ENCODE results near the gene MPND.

Gene MPND

GRCh38 chr19:4391306-4391693, 47.9 kb downstream of the MPND start:
- Histone ChIP-seq H3K9me3 (ENCODE audit: low read length) (no peaks in the 10 kb centered on the region), H2AFZ (ENCODE audit: low read depth, low read length) (no peak overlapping the region), H3K4me3 (ENCODE audit: low read length) (peak overlapping the region; percentile 38), H3K4me1 (ENCODE audit: insufficient read depth, low read length) (peaks cover 63% of the 10 kb centered on the region), H3K36me3 (ENCODE audit: insufficient read depth, low read length) (no peaks in the 10 kb centered on the region), H3K27me3 (ENCODE audit: insufficient read depth, low read length) (no peaks in the 10 kb centered on the region)

- Histone ChIP-seq H3K4me1 (ENCODE audit: insufficient read depth, low read length) (peaks cover 63% of the 10 kb centered on the region), H2AFZ (ENCODE audit: low read depth, low read length) (no peak overlapping the region)
These were observed 48.5 kb downstream of the MPND start for GRCh38 chr19:4391701-4392483.

GRCh38 chr19:4393947-4394590, 50.7 kb downstream of the MPND start:
- no peak overlapping the region for H2AFZ ChIP-seq (ENCODE audit: low read depth, low read length)
- H3K9me3 ChIP-seq (ENCODE audit: low read length): no peaks in the 10 kb centered on the region
- H3K4me3 ChIP-seq (ENCODE audit: low read length): peak overlapping the region; percentile 19
- H3K36me3 ChIP-seq (ENCODE audit: insufficient read depth, low read length): peaks cover 12% of the 10 kb centered on the region
- H3K4me1 ChIP-seq (ENCODE audit: insufficient read depth, low read length): peaks cover 55% of the 10 kb centered on the region
- H3K27me3 ChIP-seq (ENCODE audit: insufficient read depth, low read length): no peaks in the 10 kb centered on the region

More at GRCh38 chr19:4391701-4392483, 48.5 kb downstream of the MPND start:
- Histone ChIP-seq H3K36me3 (ENCODE audit: insufficient read depth, low read length) (peaks cover 3% of the 10 kb centered on the region), H3K4me3 (ENCODE audit: low read length) (no peak overlapping the region), H3K9me3 (ENCODE audit: low read length) (no peaks in the 10 kb centered on the region), H3K27me3 (ENCODE audit: insufficient read depth, low read length) (no peaks in the 10 kb centered on the region)

GRCh38 chr19:4396949-4397783, 53.8 kb downstream of the MPND start:
- no peak overlapping the region for H2AFZ ChIP-seq (ENCODE audit: low read depth, low read length)
- H3K36me3 ChIP-seq (ENCODE audit: insufficient read depth, low read length): peaks cover 12% of the 10 kb centered on the region
- peaks cover 33% of the 10 kb centered on the region for H3K4me1 ChIP-seq (ENCODE audit: insufficient read depth, low read length)
- no peaks in the 10 kb centered on the region for H3K27me3 ChIP-seq (ENCODE audit: insufficient read depth, low read length)
- no peaks in the 10 kb centered on the region for H3K9me3 ChIP-seq (ENCODE audit: low read length)
- H3K4me3 ChIP-seq (ENCODE audit: low read length): no peak overlapping the region

- Histone ChIP-seq H3K4me1 (ENCODE audit: insufficient read depth, low read length) (peaks cover 22% of the 10 kb centered on the region), H3K4me3 (ENCODE audit: low read length) (peak overlapping the region; percentile 79), H3K36me3 (ENCODE audit: insufficient read depth, low read length) (peaks cover 13% of the 10 kb centered on the region), H3K9me3 (ENCODE audit: low read length) (no peaks in the 10 kb centered on the region), H2AFZ (ENCODE audit: low read depth, low read length) (no peak overlapping the region), H3K27me3 (ENCODE audit: insufficient read depth, low read length) (no peaks in the 10 kb centered on the region)
These were observed 56.4 kb downstream of the MPND start for GRCh38 chr19:4399812-4400134.

GRCh38 chr19:4400135-4400936, 57.0 kb downstream of the MPND start, which contains the start of gene SH3GL1:
SH3GL1 (minus strand) TSS chr19:4400547; CDS start chr19:4400368, 179 bp downstream.
- H3K4me3 ChIP-seq (ENCODE audit: low read length): peak within 1 kb of the TSS; percentile 79
- H3K4me1 ChIP-seq (ENCODE audit: insufficient read depth, low read length): peaks cover 18% of the 10 kb centered on the region
- H3K27me3 ChIP-seq (ENCODE audit: insufficient read depth, low read length): no peaks in the 10 kb centered on the region
- no peak within 1 kb of the TSS for H2AFZ ChIP-seq (ENCODE audit: low read depth, low read length)
- H3K9me3 ChIP-seq (ENCODE audit: low read length): no peaks in the 10 kb centered on the region
- peaks cover 17% of the 10 kb centered on the region for H3K36me3 ChIP-seq (ENCODE audit: insufficient read depth, low read length)

- H3K9me3 ChIP-seq (ENCODE audit: low read length): no peaks in the 10 kb centered on the region
These were observed 58.4 kb downstream of the MPND start for GRCh38 chr19:4401769-4402170.

GRCh38 chr19:4402171-4403004, 59.0 kb downstream of the MPND start, which contains the start of gene CHAF1A:
CHAF1A (plus strand) TSS chr19:4402640; CDS start chr19:4402763, 123 bp downstream.
- Histone ChIP-seq H3K4me1 (ENCODE audit: insufficient read depth, low read length) (peaks cover 16% of the 10 kb centered on the region), H3K9me3 (ENCODE audit: low read length) (no peaks in the 10 kb centered on the region)

More at GRCh38 chr19:4401769-4402170, 58.4 kb downstream of the MPND start:
- Histone ChIP-seq H2AFZ (ENCODE audit: low read depth, low read length) (peak overlapping the region; percentile 33), H3K4me1 (ENCODE audit: insufficient read depth, low read length) (peaks cover 18% of the 10 kb centered on the region), H3K4me3 (ENCODE audit: low read length) (peak overlapping the region; percentile 48), H3K36me3 (ENCODE audit: insufficient read depth, low read length) (peaks cover 24% of the 10 kb centered on the region), H3K27me3 (ENCODE audit: insufficient read depth, low read length) (no peaks in the 10 kb centered on the region)

GRCh38 chr19:4403005-4403761, 59.8 kb downstream of the MPND start:
- Histone ChIP-seq H3K27me3 (ENCODE audit: insufficient read depth, low read length) (no peaks in the 10 kb centered on the region), H3K4me1 (ENCODE audit: insufficient read depth, low read length) (peaks cover 16% of the 10 kb centered on the region), H2AFZ (ENCODE audit: low read depth, low read length) (peak overlapping the region; percentile 39), H3K4me3 (ENCODE audit: low read length) (peak overlapping the region; percentile 78), H3K36me3 (ENCODE audit: insufficient read depth, low read length) (peaks cover 20% of the 10 kb centered on the region), H3K9me3 (ENCODE audit: low read length) (no peaks in the 10 kb centered on the region)

More at GRCh38 chr19:4402171-4403004, 59.0 kb downstream of the MPND start, which contains the start of gene CHAF1A:
- Histone ChIP-seq H3K4me3 (ENCODE audit: low read length) (peak within 1 kb of the TSS; percentile 78), H3K36me3 (ENCODE audit: insufficient read depth, low read length) (peaks cover 23% of the 10 kb centered on the region), H3K27me3 (ENCODE audit: insufficient read depth, low read length) (no peaks in the 10 kb centered on the region), H2AFZ (ENCODE audit: low read depth, low read length) (peak within 1 kb of the TSS; percentile 39)

- H3K4me3 ChIP-seq (ENCODE audit: low read length): no peak overlapping the region
- peaks cover 13% of the 10 kb centered on the region for H3K4me1 ChIP-seq (ENCODE audit: insufficient read depth, low read length)
- peaks cover 44% of the 10 kb centered on the region for H3K36me3 ChIP-seq (ENCODE audit: insufficient read depth, low read length)
- H3K27me3 ChIP-seq (ENCODE audit: insufficient read depth, low read length): no peaks in the 10 kb centered on the region
- no peaks in the 10 kb centered on the region for H3K9me3 ChIP-seq (ENCODE audit: low read length)
- H2AFZ ChIP-seq (ENCODE audit: low read depth, low read length): no peak overlapping the region
These were observed 62.6 kb downstream of the MPND start for GRCh38 chr19:4405977-4406376.

GRCh38 chr19:4406626-4407025, 63.3 kb downstream of the MPND start:
- peaks cover 11% of the 10 kb centered on the region for H3K4me1 ChIP-seq (ENCODE audit: insufficient read depth, low read length)
- H3K4me3 ChIP-seq (ENCODE audit: low read length): no peak overlapping the region
- H3K9me3 ChIP-seq (ENCODE audit: low read length): no peaks in the 10 kb centered on the region
- no peak overlapping the region for H2AFZ ChIP-seq (ENCODE audit: low read depth, low read length)
- no peaks in the 10 kb centered on the region for H3K27me3 ChIP-seq (ENCODE audit: insufficient read depth, low read length)
- peaks cover 49% of the 10 kb centered on the region for H3K36me3 ChIP-seq (ENCODE audit: insufficient read depth, low read length)
